ENCODE measurements around the gene FKBP2. TPM values are rescaled to one million over a fixed set of nuclear protein-coding genes. Genes with fewer than 3 reads are reported as not detected.

The FKBP2 gene
- total and polyA plus RNA-seq, 5 donors from 2014 or later: 21.1 to 47.8 (median 42.6) TPM

GRCh38 chr11:64285885-64286800 is 45.2 kb downstream of the FKBP2 start:
- H3K36me3 Mint-ChIP-seq: peaks cover 5% of the 10 kb centered on the region
- peak overlapping the region; percentile 80 to 95 (median 90) for H3K4me3 Mint-ChIP-seq
- ATAC-seq (ENCODE audit: low read depth in 2 of 2) (no peak), DNase-seq (peak in 2 of 3 donors; percentile 30 to 60)
- H3K27ac Mint-ChIP-seq: peak overlapping the region in 2 of 3 donors; percentile 86 to 88
- Histone ChIP-seq H3K9me3 (ENCODE audit: control insufficient read depth in 2 of 2, low read length in 2 of 2) (no peaks in the 10 kb centered on the region), H3K4me1 (ENCODE audit: control insufficient read depth, insufficient read depth, low read length, poor library complexity, severe bottlenecking) (peaks cover 21% of the 10 kb centered on the region), H3K27ac (ENCODE audit: insufficient read depth, low read length, poor library complexity, severe bottlenecking) (peak overlapping the region; percentile 100), H3K36me3 (ENCODE audit: control insufficient read depth, insufficient read depth, low read length) (no peaks in the 10 kb centered on the region), H3K4me3 (ENCODE audit: low read depth, low read length) (no peak overlapping the region), H3K27me3 (ENCODE audit: control insufficient read depth, insufficient read depth, low read length) (no peaks in the 10 kb centered on the region)
- no peaks in the 10 kb centered on the region for H3K9me3 Mint-ChIP-seq
- H3K4me1 Mint-ChIP-seq: peaks cover 0 to 33% (median 14%) of the 10 kb centered on the region in 4 donors
- H3K27me3 Mint-ChIP-seq: peaks cover 19% of the 10 kb centered on the region

GRCh38 chr11:64286801-64287159 is 45.9 kb downstream of the FKBP2 start:
- Histone ChIP-seq H3K27me3 (ENCODE audit: control insufficient read depth, insufficient read depth, low read length) (no peaks in the 10 kb centered on the region), H3K4me1 (ENCODE audit: control insufficient read depth, insufficient read depth, low read length, poor library complexity, severe bottlenecking) (peaks cover 26% of the 10 kb centered on the region), H3K27ac (ENCODE audit: insufficient read depth, low read length, poor library complexity, severe bottlenecking) (no peak overlapping the region), H3K36me3 (ENCODE audit: control insufficient read depth, insufficient read depth, low read length) (no peaks in the 10 kb centered on the region), H3K4me3 (ENCODE audit: low read depth, low read length) (no peak overlapping the region), H3K9me3 (ENCODE audit: control insufficient read depth in 2 of 2, low read length in 2 of 2) (no peaks in the 10 kb centered on the region)
- Mint-ChIP-seq H3K27ac (peak overlapping the region; percentile 56 to 88 (median 86)), H3K4me3 (peak overlapping the region; percentile 80 to 95 (median 87)), H3K9me3 (no peaks in the 10 kb centered on the region), H3K27me3 (peaks cover 19% of the 10 kb centered on the region), H3K4me1 (peaks cover 0 to 32% (median 12%) of the 10 kb centered on the region in 4 donors), H3K36me3 (no peaks in the 10 kb centered on the region)
- no peak for ATAC-seq (ENCODE audit: low read depth in 2 of 2)
- DNase-seq: no peak

GRCh38 chr11:64287676-64288352 is 46.9 kb downstream of the FKBP2 start:
- DNase-seq: no peak
- Mint-ChIP-seq H3K27ac (no peak overlapping the region), H3K4me3 (peak overlapping the region in 3 of 4 donors; percentile 29 to 87 (median 72)), H3K27me3 (peaks cover 23% of the 10 kb centered on the region), H3K36me3 (no peaks in the 10 kb centered on the region), H3K9me3 (no peaks in the 10 kb centered on the region), H3K4me1 (peaks cover 0 to 28% (median 12%) of the 10 kb centered on the region in 4 donors)
- no peak overlapping the region for H3K27ac ChIP-seq (ENCODE audit: insufficient read depth, low read length, poor library complexity, severe bottlenecking)
- peaks cover 36% of the 10 kb centered on the region for H3K4me1 ChIP-seq (ENCODE audit: control insufficient read depth, insufficient read depth, low read length, poor library complexity, severe bottlenecking)
- no peaks in the 10 kb centered on the region for H3K9me3 ChIP-seq (ENCODE audit: control insufficient read depth in 2 of 2, low read length in 2 of 2)
- no peaks in the 10 kb centered on the region for H3K27me3 ChIP-seq (ENCODE audit: control insufficient read depth, insufficient read depth, low read length)
- ATAC-seq (ENCODE audit: low read depth in 2 of 2): no peak
- H3K4me3 ChIP-seq (ENCODE audit: low read depth, low read length): no peak overlapping the region
- no peaks in the 10 kb centered on the region for H3K36me3 ChIP-seq (ENCODE audit: control insufficient read depth, insufficient read depth, low read length)

- Mint-ChIP-seq H3K27ac (no peak overlapping the region), H3K4me1 (peaks cover 0 to 24% (median 12%) of the 10 kb centered on the region in 4 donors), H3K4me3 (no peak overlapping the region), H3K9me3 (no peaks in the 10 kb centered on the region), H3K36me3 (no peaks in the 10 kb centered on the region), H3K27me3 (peaks cover 28% of the 10 kb centered on the region)
- H3K27me3 ChIP-seq (ENCODE audit: control insufficient read depth, insufficient read depth, low read length): peaks cover 3% of the 10 kb centered on the region
- no peak for ATAC-seq (ENCODE audit: low read depth in 2 of 2)
- H3K4me3 ChIP-seq (ENCODE audit: low read depth, low read length): no peak overlapping the region
- H3K4me1 ChIP-seq (ENCODE audit: control insufficient read depth, insufficient read depth, low read length, poor library complexity, severe bottlenecking): peaks cover 34% of the 10 kb centered on the region
- no peaks in the 10 kb centered on the region for H3K36me3 ChIP-seq (ENCODE audit: control insufficient read depth, insufficient read depth, low read length)
- H3K9me3 ChIP-seq (ENCODE audit: control insufficient read depth in 2 of 2, low read length in 2 of 2): no peaks in the 10 kb centered on the region
- no peak for DNase-seq
- no peak overlapping the region for H3K27ac ChIP-seq (ENCODE audit: insufficient read depth, low read length, poor library complexity, severe bottlenecking)
Measured at GRCh38 chr11:64288353-64288750, 47.5 kb downstream of the FKBP2 start.

GRCh38 chr11:64289002-64289564 is 48.2 kb downstream of the FKBP2 start:
- peaks cover 0 to 18% (median 10%) of the 10 kb centered on the region in 4 donors for H3K4me1 Mint-ChIP-seq
- H3K27me3 ChIP-seq (ENCODE audit: control insufficient read depth, insufficient read depth, low read length): peaks cover 5% of the 10 kb centered on the region

GRCh38 chr11:64290352-64291261 is 49.7 kb downstream of the FKBP2 start:
- no peak overlapping the region for H3K27ac ChIP-seq (ENCODE audit: insufficient read depth, low read length, poor library complexity, severe bottlenecking)
- H3K27me3 ChIP-seq (ENCODE audit: control insufficient read depth, insufficient read depth, low read length): peaks cover 10% of the 10 kb centered on the region
- Mint-ChIP-seq H3K27ac (peak overlapping the region in 1 of 3 donors; percentile 38), H3K9me3 (no peaks in the 10 kb centered on the region), H3K4me3 (peak overlapping the region; percentile 44 to 80 (median 62)), H3K36me3 (no peaks in the 10 kb centered on the region), H3K4me1 (peaks cover 0 to 16% (median 10%) of the 10 kb centered on the region in 4 donors), H3K27me3 (peaks cover 49% of the 10 kb centered on the region)
- DNase-seq (no peak), ATAC-seq (ENCODE audit: low read depth in 2 of 2) (no peak)
- H3K9me3 ChIP-seq (ENCODE audit: control insufficient read depth in 2 of 2, low read length in 2 of 2): no peaks in the 10 kb centered on the region
- H3K36me3 ChIP-seq (ENCODE audit: control insufficient read depth, insufficient read depth, low read length): no peaks in the 10 kb centered on the region
- H3K4me3 ChIP-seq (ENCODE audit: low read depth, low read length): no peak overlapping the region
- peaks cover 23% of the 10 kb centered on the region for H3K4me1 ChIP-seq (ENCODE audit: control insufficient read depth, insufficient read depth, low read length, poor library complexity, severe bottlenecking)

More at GRCh38 chr11:64289002-64289564, 48.2 kb downstream of the FKBP2 start:
- H3K27ac Mint-ChIP-seq: peak overlapping the region in 1 of 3 donors; percentile 52
- peaks cover 36% of the 10 kb centered on the region for H3K27me3 Mint-ChIP-seq
- ATAC-seq (ENCODE audit: low read depth in 2 of 2) (no peak), DNase-seq (no peak)
- Histone ChIP-seq H3K36me3 (ENCODE audit: control insufficient read depth, insufficient read depth, low read length) (no peaks in the 10 kb centered on the region), H3K4me3 (ENCODE audit: low read depth, low read length) (no peak overlapping the region), H3K27ac (ENCODE audit: insufficient read depth, low read length, poor library complexity, severe bottlenecking) (no peak overlapping the region), H3K4me1 (ENCODE audit: control insufficient read depth, insufficient read depth, low read length, poor library complexity, severe bottlenecking) (peaks cover 27% of the 10 kb centered on the region), H3K9me3 (ENCODE audit: control insufficient read depth in 2 of 2, low read length in 2 of 2) (no peaks in the 10 kb centered on the region)
- H3K4me3 Mint-ChIP-seq: peak overlapping the region in 2 of 4 donors; percentile 40 to 44
- H3K36me3 Mint-ChIP-seq: no peaks in the 10 kb centered on the region
- no peaks in the 10 kb centered on the region for H3K9me3 Mint-ChIP-seq

- Histone ChIP-seq H3K27ac (ENCODE audit: insufficient read depth, low read length, poor library complexity, severe bottlenecking) (no peak within 1 kb of the TSS), H3K4me3 (ENCODE audit: low read depth, low read length) (no peak within 1 kb of the TSS), H3K36me3 (ENCODE audit: control insufficient read depth, insufficient read depth, low read length) (no peaks in the 10 kb centered on the region), H3K27me3 (ENCODE audit: control insufficient read depth, insufficient read depth, low read length) (peaks cover 17% of the 10 kb centered on the region), H3K9me3 (ENCODE audit: control insufficient read depth in 2 of 2, low read length in 2 of 2) (no peaks in the 10 kb centered on the region), H3K4me1 (ENCODE audit: control insufficient read depth, insufficient read depth, low read length, poor library complexity, severe bottlenecking) (peaks cover 17% of the 10 kb centered on the region)
- Mint-ChIP-seq H3K27ac (peak within 1 kb of the TSS in 1 of 3 donors; percentile 38), H3K9me3 (no peaks in the 10 kb centered on the region), H3K36me3 (no peaks in the 10 kb centered on the region), H3K4me1 (peaks cover 0 to 13% (median 9%) of the 10 kb centered on the region in 4 donors), H3K4me3 (peak within 1 kb of the TSS; percentile 44 to 80 (median 62)), H3K27me3 (peaks cover 54% of the 10 kb centered on the region)
- ATAC-seq (ENCODE audit: low read depth in 2 of 2) (no peak), DNase-seq (no peak)
Measured at GRCh38 chr11:64291262-64291751, 50.4 kb downstream of the FKBP2 start, which contains the start of gene KCNK4. KCNK4 (plus strand) TSS chr11:64291302; CDS start chr11:64293019, 1,717 bp downstream.
